Mesenteric fat pad (tissue), 1 donor: Measurements from ENCODE around the gene GSAP. TPM values are rescaled to one million over a fixed set of nuclear protein-coding genes. Genes with fewer than 3 reads are reported as not detected.

Experiments used
- DNase-seq: peaks from one replicate; pipeline ENCODE4 v3.0.0-alpha.2; 2020; ENCODE audit warnings: low spot score
- total RNA-seq: library from RNA; stranded (reverse); fragmentation: NEBNext Ultra II Directional; extraction: Animal tissue kit (Norgen Biotek cat#: 25700); gene quantifications from one replicate; pipeline ENCODE4 v1.2.1, GENCODE V29; 2021
- donor health status: DM: yes; HTN: yes; CAD: no.

The GSAP gene
- total RNA-seq, 1 donor from 2014 or later: 22.2 TPM

DNA sequence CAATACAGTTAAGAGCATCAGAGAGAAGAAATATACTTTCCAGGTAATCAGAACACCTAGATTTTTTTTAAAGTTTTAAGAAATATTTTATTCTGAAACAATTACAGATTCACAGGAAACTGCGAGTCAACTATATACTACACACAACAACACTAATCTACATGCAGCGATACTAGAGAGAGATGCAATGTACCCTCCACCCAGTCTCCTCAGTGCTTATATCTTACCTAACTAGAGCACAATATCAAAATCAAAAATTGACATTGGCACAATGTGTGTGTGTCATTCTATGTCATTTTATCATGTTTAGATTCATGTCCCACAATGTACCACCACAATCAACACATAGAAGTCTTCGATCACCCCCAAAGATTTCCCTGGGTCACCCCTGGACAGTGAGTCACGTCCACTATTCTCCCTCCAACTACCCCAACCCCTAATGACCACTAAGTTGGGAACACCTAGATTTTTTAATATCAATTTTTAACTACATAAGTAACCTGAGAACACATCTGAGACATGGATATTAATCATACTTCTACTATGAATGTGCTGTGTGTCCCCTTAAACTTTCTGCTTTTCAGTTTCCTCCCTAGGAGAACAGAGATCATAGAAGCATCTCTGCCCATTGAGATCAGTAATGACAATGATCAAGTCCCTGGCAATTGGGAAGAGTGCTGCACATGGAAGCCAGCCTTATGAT is 86.5 kb downstream of the GSAP start:
- DNase-seq: no peak

DNA sequence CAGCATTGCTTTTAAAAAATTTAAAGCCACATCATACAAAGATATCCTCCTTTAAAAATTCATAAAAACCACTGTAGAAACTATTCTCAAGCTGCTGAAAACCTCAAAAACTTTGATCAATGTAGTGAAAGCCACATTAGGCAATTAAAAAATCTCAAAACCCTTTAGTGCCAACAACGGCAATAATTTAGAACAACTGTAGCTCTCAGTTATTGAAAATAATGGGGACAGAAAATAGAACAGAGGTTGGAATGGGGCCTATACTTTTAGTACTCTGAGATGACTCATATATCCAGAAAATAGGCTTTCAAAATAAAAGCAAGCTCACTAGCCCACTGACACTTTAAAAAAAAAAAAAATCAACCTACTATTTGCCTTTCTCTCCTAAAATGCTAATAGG is 87.5 kb downstream of the GSAP start:
- no peak for DNase-seq

DNA sequence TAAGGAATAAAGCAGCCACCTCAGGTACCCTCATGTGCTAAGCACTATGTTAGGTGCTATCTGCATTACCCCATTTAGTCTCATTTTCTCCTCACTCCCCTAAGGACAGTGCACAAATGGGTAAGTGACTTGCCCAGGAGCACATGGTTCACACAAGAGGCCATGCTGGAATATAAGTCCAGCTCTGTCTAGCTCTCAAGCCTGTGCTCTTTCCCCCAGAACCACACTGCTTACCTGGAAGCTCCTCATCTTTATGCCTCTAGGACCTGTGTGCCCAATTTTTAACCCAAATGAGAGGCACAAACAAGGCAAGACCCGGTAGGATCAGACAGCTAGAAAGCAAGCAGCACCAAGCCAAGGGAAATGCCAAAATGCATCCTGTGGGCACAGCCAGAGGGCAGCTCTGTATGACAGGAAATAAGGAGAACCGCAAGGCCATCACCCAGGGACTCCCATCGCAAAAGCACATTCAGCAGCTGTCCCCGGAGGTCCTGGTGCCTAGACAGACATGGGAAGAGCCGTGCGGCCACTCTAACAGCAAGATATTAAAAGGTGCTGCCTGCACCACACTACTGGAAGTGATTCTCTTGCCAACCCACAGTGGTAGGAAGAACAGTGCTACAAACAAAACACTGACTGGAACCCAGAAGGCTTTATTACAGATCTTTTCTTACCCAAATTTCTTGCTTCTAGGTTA is 88.1 kb downstream of the GSAP start:
- DNase-seq: no peak

DNA sequence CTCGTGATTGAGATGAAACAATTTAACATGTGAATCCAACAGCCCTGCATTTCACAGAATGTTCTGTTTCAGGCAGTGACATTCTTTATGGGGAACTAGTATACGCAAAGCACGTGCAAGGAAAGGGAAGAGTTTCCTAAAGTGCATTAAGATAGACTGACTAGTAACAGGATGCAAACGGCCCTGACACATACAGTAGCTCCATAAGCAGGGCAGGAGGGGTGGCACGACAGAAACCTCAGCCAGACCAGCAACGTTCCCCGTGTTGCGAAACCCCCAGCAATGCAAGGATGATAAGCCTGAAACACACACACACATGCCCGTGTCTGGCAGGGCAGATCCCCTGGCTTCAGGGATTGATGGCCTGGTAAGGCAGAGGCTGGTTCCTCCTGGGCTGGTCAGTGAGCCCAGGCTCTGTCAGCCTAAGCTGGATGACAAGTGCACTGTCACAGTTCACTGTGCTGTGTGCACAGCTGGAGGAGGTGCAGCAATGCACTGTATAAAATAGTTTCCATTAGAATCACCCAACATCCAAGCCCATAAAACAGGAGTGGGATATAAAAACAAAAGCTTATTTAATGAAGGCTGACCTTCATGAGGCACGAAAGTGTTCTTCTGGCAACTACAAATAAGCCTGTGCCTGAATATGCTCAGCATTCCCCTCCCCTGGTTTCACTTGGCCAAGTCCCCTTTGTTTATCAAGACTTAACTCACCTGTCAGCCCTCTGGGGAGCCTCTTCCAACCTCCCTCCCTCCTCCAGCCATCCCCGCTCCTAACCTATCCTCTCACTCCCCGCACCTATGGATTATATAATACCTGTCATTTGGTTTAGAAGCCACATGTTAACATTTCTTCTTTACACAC is 88.8 kb downstream of the GSAP start:
- DNase-seq: no peak

DNA sequence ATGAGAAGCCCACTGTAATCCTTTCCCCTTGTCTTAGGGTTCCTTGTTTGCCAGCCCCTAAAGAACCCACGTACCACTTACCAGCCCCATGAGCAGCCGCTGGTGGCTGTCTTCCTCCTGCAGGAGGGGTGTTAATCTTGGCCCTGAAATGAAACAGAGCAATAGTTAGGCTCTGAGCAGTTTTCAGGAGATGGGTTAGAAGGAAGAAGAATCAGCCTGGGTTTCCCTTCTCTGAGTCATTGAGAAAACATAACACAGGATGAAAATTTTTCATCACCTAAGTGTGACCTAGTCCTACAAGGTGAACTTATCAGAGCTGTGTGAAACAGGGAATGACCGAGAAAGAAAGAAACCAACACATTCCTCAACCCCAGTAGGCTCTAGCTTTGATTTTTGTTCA is 90.0 kb downstream of the GSAP start:
- DNase-seq: no peak

DNA sequence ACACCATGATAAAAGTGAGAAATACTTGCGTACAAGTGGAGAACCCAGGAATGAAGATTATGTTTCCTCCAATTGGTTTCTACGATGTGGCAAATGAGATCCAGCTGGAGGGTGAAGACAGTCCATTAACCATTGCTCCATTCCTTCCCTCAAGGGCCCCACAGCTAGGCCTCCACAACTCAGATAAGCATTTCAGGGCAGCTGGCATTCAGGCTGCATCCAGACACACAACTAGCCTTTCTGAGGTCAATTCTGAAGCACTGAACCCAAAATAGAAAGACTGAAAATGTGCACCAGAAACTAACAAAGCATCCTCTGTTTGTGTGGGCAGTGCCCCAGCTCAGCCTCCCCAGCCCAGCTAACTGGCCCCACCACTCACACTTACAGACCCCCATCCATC is 94.8 kb downstream of the GSAP start:
- no peak for DNase-seq

DNA sequence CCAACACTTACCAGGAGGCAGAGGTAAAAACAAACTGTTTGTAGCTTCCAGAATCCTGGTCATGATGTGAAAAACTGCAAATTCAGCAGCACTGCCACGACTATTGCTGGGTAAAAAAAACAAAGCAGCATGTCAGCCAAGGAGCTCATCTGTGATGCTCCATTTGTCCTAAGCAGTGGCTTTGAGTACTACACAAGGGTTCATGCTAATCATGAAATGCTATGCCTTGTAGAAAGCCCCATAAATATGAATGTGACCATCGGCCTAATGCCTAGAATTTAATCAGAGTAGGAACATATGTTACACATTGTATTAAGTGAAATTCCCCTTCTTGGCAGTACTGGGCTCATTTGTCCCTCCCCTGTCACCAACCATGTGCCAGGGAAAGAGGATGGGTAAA is 95.4 kb downstream of the GSAP start:
- no peak for DNase-seq

DNA sequence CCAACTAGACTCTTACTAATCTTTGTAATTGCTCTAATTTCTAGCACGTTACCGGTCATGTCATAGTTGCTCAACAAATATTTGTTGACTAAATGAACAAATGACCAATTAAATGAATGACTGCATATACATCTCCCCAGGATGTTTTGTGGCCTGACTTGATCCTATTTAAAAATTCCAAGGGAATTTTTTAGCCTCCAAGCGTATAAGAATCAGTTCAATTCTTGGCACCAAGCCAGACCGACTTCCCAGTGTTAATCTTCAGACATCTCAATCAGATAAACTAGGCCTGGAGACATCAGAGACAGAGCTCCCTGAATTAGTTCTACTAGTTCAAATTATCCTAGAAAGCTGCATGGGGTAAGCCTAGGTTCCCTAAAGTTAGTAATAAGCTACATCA is 96.0 kb downstream of the GSAP start:
- DNase-seq: no peak

DNA sequence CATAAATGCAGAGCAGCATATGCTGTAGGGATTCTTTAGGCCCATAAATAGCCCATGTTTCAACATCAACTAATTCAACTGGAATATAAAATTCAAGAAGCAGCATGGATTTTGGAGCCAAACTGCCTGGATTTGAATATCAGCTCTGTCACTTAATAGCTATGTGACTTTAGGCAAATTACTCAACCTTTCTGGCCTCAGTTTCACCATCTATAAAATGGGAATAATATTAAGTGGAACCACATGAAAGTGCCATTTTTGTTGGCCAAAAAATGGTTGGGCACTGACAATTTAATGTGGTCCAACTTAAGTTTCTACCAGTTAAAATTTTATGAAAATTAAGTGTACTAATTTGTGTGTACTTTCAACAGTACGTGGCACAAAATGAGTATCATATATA is 98.1 kb downstream of the GSAP start:
- DNase-seq: no peak

DNA sequence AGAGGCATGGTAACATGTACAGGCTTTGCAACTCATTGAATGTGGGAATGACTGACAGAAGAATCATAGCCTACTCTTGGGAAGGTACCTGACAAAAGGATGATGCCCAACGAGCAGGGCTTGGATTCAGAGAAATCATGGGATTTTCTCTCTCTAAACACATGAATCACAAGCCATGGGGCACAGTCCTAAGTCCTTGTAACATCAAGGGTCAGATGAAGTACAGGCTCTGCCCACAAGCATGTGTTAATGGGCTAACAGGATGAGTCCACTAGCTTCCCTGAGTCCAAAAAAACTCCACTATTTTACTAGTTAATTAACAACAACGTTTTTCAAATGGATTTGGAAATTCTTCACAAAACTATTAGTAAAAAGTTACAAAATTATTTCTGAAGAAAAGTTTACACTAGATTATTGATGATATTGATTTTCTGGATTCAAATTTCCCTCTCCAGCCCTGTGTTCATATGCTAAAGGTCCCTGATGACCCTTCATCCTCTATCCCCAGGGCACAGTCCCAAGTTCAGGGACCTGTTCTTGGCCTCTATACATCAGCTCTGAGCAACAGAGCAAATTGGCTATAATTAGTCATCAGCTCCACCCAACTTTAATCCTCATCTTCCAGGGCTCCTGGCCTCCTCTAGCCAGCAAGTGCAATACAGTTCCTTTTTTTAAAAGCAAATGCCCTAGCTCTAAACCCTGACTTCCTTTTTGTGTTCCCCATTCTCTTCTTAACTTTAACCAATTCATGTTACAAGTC is 99.8 kb downstream of the GSAP start:
- no peak for DNase-seq

DNA sequence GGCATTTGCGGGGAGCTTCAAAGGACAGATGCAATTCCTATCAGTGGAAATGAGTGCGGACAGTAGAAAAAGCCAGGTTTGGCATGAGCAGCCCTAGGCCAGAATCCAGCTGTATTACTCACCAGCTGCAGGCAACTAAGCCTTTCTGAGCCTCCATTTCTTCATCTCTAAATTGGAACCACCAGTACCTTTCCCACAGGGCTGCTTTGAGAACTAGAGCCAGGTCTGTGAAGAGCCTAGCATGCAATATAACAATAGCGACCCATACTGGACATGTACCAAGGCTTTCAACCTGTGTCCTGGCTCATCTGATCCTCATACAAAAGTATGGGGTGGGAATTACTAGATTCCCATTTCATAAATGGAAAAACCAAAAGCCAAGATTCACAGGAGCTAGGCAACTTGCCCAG is 101.0 kb downstream of the GSAP start:
- DNase-seq: no peak

DNA sequence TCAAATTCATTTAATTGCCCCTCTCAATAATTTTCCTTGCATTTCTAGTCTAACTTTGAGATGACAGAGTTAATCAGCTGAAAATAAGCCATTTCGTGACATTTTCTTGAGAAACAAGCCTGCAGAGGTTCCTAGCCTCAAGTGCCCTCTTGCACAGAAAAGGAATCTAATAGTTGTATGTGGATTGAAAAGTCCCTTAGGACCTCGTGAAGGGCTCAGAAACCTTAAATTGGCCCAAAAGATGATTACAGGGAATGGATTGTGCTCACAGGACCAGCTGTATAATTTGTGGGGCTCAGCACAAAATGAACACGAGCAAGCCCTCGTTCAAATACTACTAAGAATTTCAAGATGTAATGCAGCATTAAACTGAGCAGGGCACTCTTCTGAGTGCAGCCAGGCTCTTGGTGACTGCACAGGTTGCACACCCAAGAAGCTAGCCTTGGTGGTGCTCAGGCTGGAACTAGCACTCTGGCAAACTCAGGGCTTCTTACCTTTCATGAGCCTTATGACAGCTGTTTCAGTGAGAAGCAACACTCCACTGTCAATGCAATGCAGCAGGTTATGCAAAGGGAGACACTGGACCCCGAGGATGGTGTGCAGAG is 102.2 kb downstream of the GSAP start:
- no peak for DNase-seq

DNA sequence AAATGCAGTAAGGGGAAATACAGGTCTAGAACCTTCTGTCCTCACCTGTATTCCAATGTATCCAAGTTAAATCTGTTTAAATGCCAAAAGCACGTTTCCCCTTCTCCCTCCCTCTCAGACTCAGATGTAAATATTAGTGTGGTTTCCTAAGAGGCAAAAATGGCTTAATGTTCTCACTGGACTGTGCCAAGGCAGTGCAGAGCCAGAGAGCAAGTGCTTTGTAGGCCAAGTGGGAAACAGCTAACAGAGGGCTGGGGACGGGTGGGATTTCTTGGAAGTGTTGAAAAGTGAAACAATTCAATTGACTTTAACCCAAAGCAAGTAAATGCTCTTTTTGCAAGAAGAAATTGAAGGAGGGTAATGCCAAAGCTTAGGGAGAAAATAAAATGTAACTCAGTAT is 103.1 kb downstream of the GSAP start:
- no peak for DNase-seq

DNA sequence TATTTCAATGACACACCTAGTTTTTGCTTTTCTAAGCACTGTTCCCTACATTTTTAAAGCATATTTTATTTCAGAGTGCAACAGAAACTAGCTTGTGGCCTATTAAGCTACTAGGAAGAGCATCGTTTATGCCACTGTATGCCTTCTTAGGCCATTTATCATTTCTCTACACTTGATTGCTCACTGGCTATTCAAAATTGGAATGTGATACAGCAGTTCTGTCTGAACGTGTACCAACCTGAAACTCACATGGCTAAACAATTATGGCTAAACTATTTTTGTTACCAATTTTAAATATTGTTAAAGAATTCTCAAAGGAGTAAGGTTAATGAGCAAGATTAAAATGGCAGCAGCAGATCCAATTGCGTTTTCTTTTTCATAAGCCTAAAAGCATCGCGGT is 105.2 kb downstream of the GSAP start:
- DNase-seq: no peak

DNA sequence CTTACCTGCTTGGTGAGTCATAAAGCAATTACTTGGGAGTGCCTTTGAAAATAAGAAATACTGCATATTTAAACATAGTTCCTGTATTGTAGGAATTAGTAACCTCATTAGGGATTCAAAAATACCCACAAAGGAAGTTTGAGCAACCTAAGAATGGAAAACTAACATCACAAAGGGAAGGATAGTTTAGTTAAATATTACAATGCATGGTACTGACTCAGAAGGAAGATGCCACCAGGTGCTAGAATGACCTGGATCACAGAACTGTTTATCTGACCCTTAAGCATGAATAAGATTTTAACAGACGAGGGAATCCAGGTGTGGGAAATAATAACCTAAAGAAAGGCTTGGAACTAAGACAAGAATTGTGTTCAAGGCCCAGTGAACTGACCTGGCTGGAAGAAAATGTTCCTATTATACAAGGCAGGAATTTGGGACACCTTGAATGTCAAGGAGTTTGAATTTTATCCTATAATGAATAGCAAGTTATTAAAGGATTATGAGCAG is 106.4 kb downstream of the GSAP start:
- no peak for DNase-seq

DNA sequence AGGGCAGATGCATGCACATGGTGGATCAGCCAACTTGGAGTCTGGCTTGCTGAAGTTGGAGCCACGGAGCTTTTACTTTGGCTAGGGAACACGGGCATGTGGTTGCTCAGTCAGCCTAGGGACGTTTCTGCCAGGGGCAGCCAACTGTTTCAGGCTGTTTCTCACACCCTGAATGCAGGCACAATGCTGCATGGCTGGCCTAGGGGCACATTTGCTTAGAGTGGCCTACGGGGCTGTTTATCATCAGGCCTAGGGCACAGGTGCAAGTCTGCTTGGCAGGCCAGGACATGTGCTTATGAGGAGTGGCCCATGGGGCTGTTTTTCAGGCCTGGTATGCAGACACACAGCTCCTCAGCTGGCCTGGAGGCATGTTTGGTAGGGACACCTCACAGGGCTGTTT is 107.4 kb downstream of the GSAP start:
- DNase-seq: no peak

DNA sequence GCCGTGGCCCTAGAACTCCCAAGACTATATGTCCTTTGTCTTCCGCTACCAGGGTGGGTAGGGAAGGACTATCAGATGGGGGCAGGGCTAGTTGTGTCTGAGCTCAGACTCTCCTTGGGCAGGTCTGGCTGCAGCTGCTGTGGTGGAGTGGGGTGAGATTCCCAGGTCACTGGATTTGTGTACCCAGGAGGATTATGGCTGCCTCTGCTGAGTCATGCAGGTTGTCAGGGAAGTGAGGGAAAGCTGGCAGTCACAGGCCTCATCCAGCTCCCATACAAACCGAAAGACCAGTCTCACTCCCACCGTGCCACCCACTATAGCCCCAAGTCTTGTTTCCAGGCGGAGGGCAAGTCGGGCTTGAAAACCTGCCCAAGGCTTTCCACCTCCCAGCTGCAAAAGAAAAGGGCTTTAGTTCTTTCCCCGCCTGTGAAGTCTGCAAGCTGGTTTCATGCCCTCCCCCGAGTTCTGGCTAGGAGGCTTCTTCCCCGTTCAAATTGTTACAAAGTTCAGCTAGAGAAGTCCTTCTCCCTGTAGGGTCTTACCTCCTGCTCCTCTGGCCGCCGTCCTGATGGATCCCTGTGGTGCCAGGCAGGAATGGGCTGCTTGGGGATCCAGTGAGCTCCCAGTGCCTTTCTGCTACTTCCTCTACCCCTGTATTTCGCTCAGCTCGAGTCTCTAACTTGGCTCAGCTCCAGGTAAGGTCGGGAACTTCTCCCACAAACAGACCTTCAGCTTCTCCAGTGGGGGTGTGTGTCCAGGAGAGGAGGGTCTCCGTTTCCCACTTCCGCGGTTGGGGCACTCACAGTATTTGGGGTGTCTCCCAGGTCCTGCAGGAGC is 109.7 kb downstream of the GSAP start:
- no peak for DNase-seq

DNA sequence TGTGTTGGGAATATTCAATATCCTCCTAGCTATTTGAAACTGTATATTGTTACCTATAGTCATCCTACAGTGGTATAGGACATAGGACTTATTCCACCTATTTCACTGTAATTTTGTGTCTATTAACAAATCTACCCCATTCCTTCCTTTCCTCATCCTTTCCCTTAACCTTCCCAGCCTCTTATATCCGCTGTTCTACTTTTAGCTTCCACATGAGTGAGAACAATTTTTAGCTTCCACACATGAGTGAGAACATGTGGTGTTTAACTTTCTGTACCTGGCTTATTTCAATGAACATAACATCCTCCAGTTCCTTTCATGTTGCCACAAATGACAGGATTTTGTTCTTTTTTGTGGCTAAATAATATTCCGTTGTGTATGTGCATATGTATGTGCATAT is 120.6 kb downstream of the GSAP start:
- no peak for DNase-seq

DNA sequence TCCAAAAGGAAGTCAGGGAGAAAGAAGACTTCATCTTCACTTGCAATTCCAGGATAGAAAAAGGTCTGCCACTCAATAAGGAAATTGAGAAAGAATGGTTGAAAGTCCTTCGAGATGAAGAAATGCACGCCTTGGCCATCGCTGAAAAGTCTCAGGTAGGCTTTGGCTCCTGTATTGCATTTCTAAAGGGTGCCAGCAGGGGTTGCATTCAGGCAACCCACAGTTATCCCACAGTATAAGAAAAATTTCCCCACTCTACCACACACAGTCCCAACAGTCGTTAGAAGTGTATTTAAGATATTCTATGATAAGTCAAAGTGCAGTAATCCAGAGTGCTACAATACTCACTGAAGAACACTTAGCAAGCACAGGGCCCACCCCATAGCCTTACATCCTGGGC is 123.1 kb downstream of the GSAP start:
- DNase-seq: no peak

DNA sequence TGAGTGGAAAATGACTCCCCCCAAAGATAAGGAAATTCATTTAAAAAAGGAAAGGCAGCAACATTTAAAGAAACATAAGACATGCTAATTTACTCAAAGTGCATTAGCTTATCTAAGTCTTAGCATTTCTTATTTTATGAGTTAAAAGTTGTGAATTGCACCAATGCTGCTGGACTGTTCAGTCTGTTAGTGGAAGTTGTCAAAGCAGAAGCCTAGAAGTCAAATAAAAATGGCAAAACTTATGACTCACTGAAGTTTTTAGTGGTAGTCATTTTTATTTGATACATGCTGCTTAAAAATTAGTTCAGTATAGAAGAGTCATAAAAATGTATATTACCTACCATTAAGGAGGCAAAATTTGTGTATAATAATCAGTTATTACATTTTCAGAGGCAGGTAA is 125.7 kb downstream of the GSAP start:
- DNase-seq: no peak
